ENCODE results near the gene AAMP.

DNA sequence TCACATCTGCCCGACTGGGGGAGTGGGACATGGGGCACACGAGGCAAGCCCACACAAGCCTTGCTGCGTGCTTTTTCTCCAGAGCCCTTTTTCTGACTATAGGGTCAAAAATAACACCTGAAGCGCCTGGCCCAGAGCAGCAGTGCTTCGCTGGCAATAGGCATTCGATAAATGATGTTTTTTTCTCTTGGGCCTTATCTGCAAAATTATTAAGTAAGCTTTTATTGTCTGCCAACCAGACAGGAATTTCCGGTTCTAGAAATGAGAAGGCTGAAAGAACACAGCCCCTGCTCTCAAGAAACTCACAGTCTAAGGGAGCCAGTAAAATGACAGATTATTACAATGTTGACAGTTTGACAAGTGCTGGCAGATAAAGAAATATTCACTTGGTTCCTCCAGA lies 25.1 kb upstream of the AAMP start:
- TF ChIP-seq, protein P1, sequence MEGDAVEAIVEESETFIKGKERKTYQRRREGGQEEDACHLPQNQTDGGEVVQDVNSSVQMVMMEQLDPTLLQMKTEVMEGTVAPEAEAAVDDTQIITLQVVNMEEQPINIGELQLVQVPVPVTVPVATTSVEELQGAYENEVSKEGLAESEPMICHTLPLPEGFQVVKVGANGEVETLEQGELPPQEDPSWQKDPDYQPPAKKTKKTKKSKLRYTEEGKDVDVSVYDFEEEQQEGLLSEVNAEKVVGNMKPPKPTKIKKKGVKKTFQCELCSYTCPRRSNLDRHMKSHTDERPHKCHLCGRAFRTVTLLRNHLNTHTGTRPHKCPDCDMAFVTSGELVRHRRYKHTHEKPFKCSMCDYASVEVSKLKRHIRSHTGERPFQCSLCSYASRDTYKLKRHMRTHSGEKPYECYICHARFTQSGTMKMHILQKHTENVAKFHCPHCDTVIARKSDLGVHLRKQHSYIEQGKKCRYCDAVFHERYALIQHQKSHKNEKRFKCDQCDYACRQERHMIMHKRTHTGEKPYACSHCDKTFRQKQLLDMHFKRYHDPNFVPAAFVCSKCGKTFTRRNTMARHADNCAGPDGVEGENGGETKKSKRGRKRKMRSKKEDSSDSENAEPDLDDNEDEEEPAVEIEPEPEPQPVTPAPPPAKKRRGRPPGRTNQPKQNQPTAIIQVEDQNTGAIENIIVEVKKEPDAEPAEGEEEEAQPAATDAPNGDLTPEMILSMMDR (IDR thresholded peaks at IDR 0.05) = no peak
- no peak for TF ChIP-seq POLR2A (IDR thresholded peaks at IDR 0.05)

Data from testis (tissue), 2 donors.